ENCODE measurements around the gene TEX44.

DNA sequence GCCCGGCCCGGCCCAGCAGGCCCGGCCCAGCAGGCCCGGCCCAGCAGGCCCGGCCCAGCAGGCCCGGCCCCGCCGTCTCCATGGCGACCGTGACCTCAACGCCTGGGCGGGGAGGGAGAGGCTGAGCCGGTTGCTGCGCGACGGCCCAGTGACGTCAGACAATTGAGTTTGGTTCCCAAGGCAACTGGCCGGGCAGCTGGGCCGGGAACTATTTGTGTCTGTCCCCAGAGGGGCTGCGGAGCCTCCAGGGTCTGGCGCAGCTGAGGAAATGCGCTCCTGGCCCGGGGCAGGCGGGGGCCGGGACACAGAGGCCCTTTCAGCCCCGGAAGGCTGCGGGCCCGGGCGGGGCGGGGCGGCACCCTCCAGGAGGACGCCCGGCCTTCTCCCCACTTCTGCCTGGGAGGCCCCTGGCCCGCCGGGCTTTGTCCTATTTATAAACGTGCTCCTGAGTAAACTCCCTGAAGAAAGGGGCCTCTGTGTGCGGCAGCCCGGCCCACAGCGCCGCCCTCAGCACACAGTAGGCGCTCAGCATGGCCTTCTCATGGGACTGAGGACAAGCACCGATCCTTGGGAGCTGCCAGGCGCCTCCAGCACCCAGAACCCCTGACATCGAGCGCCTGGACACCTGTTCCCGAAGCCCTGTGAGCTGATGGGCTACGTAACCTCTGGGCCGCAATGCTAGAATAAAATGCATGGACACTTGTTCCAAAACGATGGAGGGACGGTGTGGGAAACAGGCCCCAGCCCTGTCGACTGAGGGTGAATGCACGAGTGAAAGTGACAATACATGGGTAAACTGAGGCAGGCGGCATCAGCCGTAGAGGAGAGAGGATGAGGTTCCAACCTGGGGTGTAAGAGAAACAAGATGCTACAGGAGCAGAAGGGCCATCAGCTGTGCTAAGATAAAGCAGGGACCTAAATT, 12.3 kb downstream of the TEX44 start:
- TF ChIP-seq, protein P1, sequence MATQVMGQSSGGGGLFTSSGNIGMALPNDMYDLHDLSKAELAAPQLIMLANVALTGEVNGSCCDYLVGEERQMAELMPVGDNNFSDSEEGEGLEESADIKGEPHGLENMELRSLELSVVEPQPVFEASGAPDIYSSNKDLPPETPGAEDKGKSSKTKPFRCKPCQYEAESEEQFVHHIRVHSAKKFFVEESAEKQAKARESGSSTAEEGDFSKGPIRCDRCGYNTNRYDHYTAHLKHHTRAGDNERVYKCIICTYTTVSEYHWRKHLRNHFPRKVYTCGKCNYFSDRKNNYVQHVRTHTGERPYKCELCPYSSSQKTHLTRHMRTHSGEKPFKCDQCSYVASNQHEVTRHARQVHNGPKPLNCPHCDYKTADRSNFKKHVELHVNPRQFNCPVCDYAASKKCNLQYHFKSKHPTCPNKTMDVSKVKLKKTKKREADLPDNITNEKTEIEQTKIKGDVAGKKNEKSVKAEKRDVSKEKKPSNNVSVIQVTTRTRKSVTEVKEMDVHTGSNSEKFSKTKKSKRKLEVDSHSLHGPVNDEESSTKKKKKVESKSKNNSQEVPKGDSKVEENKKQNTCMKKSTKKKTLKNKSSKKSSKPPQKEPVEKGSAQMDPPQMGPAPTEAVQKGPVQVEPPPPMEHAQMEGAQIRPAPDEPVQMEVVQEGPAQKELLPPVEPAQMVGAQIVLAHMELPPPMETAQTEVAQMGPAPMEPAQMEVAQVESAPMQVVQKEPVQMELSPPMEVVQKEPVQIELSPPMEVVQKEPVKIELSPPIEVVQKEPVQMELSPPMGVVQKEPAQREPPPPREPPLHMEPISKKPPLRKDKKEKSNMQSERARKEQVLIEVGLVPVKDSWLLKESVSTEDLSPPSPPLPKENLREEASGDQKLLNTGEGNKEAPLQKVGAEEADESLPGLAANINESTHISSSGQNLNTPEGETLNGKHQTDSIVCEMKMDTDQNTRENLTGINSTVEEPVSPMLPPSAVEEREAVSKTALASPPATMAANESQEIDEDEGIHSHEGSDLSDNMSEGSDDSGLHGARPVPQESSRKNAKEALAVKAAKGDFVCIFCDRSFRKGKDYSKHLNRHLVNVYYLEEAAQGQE (IDR thresholded peaks at IDR 0.05; ENCODE audit: insufficient read depth in 1 of 2, low read depth in 2 of 2, low read length in 1 of 2), result 0 out of 4 replicates have a peak, but pooled peaks of 1 of the 2 experiments have one; percentile 16
- TF ChIP-seq, protein P2, sequence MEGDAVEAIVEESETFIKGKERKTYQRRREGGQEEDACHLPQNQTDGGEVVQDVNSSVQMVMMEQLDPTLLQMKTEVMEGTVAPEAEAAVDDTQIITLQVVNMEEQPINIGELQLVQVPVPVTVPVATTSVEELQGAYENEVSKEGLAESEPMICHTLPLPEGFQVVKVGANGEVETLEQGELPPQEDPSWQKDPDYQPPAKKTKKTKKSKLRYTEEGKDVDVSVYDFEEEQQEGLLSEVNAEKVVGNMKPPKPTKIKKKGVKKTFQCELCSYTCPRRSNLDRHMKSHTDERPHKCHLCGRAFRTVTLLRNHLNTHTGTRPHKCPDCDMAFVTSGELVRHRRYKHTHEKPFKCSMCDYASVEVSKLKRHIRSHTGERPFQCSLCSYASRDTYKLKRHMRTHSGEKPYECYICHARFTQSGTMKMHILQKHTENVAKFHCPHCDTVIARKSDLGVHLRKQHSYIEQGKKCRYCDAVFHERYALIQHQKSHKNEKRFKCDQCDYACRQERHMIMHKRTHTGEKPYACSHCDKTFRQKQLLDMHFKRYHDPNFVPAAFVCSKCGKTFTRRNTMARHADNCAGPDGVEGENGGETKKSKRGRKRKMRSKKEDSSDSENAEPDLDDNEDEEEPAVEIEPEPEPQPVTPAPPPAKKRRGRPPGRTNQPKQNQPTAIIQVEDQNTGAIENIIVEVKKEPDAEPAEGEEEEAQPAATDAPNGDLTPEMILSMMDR (IDR thresholded peaks at IDR 0.05), result no peak
- TF ChIP-seq POLR2AphosphoS5 (IDR thresholded peaks at IDR 0.05; ENCODE audit: low read depth, low read length) (no peak), SIN3A (IDR thresholded peaks at IDR 0.05; ENCODE audit: borderline replicate concordance, insufficient read depth, low read depth, low read length) (peak; percentile 42; the same call in 1 of the 2 replicates), TCF7L2 (IDR thresholded peaks at IDR 0.05; ENCODE audit: low read depth, low read length) (no peak)
